H1 (cell line): ENCODE measurements around the gene THADA. TPM values are rescaled to one million over a fixed set of nuclear protein-coding genes. Genes with fewer than 3 reads are reported as not detected.

Experiments
- CBX5 ChIP-seq: fragments of 300-800, 300-1000 bp; sonication (generic); IDR thresholded peaks from 2 replicates; pipeline ENCODE4 v1.7.1; 2016; ENCODE audit warnings: antibody characterized with exemption, low read length, low read depth
- CHD7 ChIP-seq: fragments of 300-600 bp; sonication (generic); IDR thresholded peaks from 2 replicates; pipeline ENCODE4 v1.7.1; 2012; ENCODE audit warnings: low read length, moderate library complexity, mild to moderate bottlenecking, inconsistent platforms; ENCODE audit not compliant: insufficient replicate concordance
- SIN3A ChIP-seq, 2 experiments: IDR thresholded peaks in 1 of 2; conservative IDR thresholded peaks in 1 of 2; 2 replicates each; pipeline ENCODE4 v1.6.1; 2011 to 2012; ENCODE audit warnings: low read length in 2 of 2, improper control_type of control experiment in 1 of 2, low read depth in 1 of 2, mild to moderate bottlenecking in 1 of 2
- TAF1 ChIP-seq: IDR thresholded peaks from 2 replicates; pipeline ENCODE4 v1.6.1; 2011; ENCODE audit warnings: mild to moderate bottlenecking, low read depth, low read length
- TAF7 ChIP-seq: optimal IDR thresholded peaks from 2 replicates; pipeline ENCODE3; 2011; ENCODE audit warnings: low read depth, mild to moderate bottlenecking, inconsistent platforms, low read length, moderate library complexity, borderline replicate concordance
- polyA plus RNA-seq, 7 experiments: library from polyadenylated mRNA; depleted of rRNA in 3 of 7; stranded (reverse) in 5 of 7; unstranded in 2 of 7; fragments of >200 nt in 5 of 7; fragments of 200-250 nt in 2 of 7; gene quantifications; 1 replicate in 5 of 7; 2 replicates in 1 of 7; 4 replicates in 1 of 7; pipeline versions ENCODE4 v1.2.1 to v1.2.3, GENCODE V29; 2011 to 2013; ENCODE audit warnings: missing spikeins in 2 of 7, mixed read lengths in 2 of 7
- total RNA-seq: library from RNA; stranded (reverse); fragmentation: NEBNext Ultra II Directional; extraction: Animal tissue kit (Norgen Biotek cat#: 25700); gene quantifications from 2 replicates; pipeline ENCODE4 v1.2.1, GENCODE V29; 2021

THADA gene
- total and polyA plus RNA-seq, 2 of the 8 experiments (the other 6 are each of a cell fraction or from before 2014, with no cell fraction given) = 22.4 to 26.8 TPM

DNA sequence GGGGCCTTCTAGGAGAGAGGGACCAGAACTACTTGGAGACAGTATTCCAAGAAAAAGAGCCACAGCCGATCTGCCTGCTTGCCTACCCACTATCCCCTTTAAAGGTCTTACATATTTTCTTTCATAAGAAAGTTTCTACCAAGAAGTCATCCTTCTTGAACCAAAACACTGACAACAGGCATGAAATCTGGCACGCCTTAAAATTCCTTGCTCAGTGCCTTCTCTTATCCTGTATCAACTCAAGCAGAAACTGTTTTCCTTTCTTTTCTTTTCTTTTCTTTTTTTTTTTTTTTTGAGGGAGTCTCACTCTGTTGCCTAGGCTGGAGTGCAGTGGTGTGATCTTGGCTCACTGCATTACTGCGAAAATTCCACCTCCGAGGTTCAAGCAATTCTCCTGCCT is 321.1 kb downstream of the THADA start (continued):
- TF ChIP-seq CHD7 (no peak), SIN3A (conservative IDR thresholded peaks at IDR 0.05 in 1 of 2, IDR thresholded peaks at IDR 0.05 in 1 of 2; ENCODE audit: low read depth in 1 of 2, low read length in 2 of 2) (no peak), TAF7 (no peak), CBX5 (no peak), TAF1 (no peak)
